Hippocampal formation (tissue), 2 donors: ENCODE data around the gene HDAC8.
A peak's percentile ranks its signal among the peaks of the same experiment; 100 is the strongest.
"Not testable (repeated sequence)": the region's sequence is repeated elsewhere in the genome, so short reads cannot be mapped to it uniquely, and the experiment has no call there.

Experiments
- DNase-seq, 2 donors: peaks; one replicate each; lab custom pipeline; 2025; lab: John Stamatoyannopoulos, UW

The HDAC8 gene

GRCh38 chrX:72373136-72373535 is 199.5 kb downstream of the HDAC8 start:
- no peak for DNase-seq

GRCh38 chrX:72372735-72373134 is 199.9 kb downstream of the HDAC8 start:
- DNase-seq: no peak

GRCh38 chrX:72371405-72371804 is 201.2 kb downstream of the HDAC8 start:
- DNase-seq: no peak

DNA sequence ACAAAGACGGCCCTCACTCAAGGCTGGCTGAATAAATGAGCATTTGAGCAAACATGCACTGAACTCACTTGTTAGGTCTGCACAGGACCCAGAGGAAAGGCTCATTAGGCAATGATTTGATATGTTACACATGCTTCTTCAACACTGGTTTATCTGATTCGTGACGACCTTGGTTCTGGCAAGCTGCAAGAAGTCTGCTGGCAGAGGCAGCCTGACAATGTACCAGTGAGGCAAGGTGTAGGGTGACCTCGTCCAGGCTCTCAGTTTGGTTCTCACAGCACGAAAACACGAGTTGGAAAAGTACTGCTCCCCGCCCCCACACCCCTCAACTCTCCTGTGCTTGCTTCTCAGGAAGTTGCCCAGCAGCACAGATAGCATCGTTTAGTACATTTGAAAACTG is 203.8 kb downstream of the HDAC8 start:
- DNase-seq: no peak

DNA sequence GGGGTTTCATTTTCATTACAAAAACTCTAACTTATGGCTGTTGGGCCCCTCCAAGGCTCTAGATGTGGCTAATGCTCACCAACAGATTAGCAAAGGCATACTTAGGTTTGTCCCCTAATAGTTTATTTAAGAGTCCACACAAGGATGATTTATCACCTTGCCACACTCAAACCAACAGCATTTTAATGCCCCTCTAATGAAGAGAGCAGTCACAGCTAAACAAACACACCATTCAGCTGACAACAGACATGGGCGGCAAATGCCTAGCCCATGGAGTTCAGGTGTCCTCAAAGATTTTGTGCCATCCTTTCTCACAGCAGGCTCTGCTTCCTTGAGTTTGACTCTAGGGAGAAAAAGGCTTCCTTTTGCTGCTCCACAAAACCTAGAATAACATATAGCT is 205.1 kb downstream of the HDAC8 start:
- no peak for DNase-seq

GRCh38 chrX:72366701-72367454 is 205.8 kb downstream of the HDAC8 start:
- DNase-seq: peak in 1 of 2 donors; percentile 3

- DNase-seq: no peak
Observed at GRCh38 chrX:72366178-72366577, 206.5 kb downstream of the HDAC8 start.

DNA sequence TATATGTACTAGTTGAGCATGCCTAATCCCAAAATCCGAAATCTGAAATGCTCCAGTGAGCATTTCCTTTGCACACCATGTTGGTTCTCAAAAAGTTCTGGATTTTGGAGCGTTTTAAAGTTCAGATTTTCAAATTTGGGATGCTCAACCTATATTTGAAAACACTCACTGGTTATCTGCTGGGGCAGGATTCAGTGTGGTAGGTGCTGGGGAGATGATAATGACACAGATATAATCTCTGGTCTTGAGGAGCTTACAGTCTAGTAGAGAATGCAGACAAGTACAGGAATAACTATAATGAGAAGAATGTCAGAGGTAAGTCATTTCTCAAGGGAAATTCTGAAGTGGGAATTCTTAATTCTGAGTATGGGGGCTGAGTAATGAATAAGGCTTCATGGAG is 207.5 kb downstream of the HDAC8 start:
- no peak for DNase-seq

DNA sequence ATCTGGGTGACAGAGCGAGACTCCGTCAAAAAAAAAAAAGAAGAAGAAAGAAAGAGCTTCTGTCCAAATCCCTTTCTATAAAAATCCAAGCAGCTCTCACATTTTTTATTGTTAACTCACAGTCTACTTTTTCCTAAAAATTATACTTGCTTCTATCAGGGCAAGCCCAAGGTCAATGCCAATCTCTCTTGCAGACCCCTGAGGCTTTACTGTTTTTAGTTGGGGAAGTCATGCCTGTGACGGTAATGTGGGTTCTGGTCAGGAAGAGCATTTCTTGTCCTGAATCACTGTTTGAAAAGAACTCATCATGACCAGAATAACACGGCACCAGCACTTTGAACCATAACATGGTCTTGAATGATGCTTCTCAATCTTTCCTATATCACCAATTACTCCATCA is 212.3 kb downstream of the HDAC8 start:
- no peak for DNase-seq

DNA sequence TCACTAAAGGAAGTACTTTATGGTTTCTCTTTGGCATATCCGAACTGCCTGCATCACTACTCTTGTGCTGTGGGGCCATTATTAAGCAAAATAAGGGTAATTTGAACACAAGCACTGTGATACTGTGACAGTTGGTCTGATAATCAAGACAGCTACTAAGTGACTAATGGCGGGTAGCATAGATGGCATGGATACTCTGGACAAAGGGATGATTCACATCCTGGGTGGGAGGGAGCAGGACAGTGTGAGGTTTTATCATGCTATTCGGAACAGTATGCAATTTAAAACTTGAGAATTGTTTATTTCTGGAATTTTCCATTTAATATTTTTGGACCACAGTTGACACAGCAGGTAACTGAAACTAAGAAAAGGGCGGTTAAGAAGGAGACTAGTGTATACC is 214.3 kb downstream of the HDAC8 start:
- no peak for DNase-seq

- no peak for DNase-seq
Observed at GRCh38 chrX:72352786-72353185, 219.9 kb downstream of the HDAC8 start.

DNA sequence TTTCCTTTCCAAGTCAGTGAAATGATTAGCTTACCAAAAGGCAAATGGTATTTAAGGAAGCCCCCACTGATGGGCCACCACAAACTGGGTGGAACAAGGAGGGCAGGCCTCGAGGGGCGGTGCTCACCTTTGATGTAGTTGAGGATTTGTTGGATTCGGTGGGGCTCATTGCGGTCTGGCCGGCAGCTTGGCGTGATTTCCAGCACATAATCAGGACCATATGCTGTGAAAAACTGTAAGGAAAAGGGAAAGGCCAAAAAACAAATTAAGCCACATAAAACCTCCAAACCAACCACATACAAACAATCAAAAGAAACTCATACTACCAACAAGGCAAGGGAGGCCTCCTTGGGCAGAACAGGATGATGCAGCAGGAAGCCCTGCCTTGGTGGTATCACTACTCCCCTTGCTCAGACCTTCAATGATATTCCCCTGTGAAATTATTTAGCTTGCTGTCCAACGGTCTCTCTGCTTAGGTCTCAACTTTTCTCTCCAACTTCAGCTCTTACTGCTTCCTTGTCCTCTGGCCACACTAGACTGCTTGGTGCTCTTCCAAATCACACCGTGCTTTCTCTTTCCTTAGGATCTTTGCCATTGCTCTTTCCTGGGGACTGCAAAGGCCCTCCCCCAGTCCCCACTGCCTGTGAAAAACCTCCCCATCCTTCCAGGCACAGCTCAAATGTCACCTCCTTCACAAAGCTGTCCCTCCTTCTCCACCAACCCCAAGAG is 220.9 kb downstream of the HDAC8 start:
- DNase-seq: no peak

- no peak for DNase-seq
Observed at GRCh38 chrX:72349190-72349589, 223.5 kb downstream of the HDAC8 start.

DNA sequence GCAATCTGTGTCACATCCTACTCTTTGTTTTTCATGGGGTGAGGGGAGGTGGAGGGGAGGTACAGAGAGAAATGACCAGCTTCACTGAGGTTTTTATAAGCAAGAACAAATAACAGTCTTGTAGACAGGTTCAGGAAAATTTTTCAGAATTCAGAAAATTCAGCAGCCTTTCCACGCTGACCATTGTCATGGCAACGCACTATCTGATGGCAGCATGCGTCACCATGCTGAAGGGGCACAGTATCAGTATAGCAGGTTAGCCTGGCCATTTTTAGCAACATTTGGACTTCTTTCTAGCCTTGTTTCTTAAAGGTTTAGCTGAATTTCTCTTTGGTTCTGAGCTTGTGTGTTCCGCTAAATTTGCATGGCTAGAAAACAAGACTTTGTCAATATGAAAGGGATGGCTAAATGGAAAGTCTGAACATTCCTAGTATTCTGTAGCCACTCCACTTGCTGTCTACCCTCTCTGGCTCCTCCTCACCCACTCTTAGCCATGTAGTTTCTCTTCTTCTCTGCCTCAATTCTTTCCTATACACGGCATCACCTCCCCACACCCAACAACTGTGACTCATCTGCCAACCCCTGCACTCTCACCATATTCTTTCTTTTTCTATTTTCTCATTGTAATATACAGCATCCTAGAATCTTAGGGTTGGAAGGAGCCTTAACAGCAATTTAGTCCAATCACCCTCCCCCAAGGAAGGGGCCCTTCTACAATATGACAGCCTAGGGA is 224.2 kb downstream of the HDAC8 start:
- no peak for DNase-seq

DNA sequence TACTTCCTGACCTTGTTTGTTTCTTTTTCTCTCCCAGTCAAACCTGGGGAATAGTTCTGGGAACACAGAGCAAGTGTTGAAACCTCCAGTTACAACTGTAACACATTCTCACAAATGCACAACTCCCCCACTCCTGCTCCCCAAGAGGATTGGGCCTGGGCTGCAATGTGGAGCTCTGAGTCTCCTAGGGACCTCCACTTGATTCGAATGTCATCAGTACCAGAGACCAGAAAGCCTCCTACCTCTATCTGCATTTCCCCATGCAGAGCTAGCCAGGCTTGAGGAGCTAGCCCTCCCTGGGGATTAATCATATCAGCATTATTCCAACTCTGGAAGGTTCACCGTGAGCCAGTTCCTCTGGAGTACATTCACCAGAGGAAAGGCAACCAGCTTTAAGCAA is 225.3 kb downstream of the HDAC8 start:
- DNase-seq: no peak

DNA sequence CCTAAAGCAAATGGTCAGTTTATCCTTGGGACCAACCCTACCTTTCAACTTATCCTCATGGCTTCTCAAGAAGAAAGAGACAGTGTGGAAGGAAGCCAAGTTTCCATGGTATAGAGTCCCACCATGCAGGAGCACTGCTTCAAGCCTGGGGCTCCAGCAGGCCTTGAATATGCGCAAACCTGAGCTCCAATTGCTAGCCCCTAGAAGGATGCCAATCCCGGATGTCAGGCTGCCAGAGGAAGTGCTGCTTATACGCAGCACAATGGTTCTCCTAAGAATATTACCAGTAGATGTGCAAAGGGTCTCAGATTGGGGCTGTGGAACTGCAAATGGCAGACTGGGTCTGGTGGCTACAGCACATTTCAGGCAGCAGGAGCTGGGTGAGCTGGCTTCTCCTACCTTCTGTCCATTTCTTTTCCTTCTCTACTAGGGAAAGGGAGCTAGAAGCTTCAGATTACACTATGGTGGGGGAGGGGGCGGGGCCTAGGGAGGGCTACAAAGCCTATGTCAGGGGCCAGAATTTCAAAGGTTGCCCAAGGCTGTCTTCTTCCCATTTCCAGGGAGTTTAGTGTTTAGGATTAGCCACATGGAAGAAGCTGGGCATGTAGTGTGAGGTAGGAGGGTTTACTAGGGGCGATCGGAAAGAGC is 226.2 kb downstream of the HDAC8 start:
- DNase-seq: no peak

GRCh38 chrX:72340626-72341025 is 232.0 kb downstream of the HDAC8 start:
- no peak for DNase-seq

GRCh38 chrX:72340041-72340440 is 232.6 kb downstream of the HDAC8 start:
- no peak for DNase-seq

DNA sequence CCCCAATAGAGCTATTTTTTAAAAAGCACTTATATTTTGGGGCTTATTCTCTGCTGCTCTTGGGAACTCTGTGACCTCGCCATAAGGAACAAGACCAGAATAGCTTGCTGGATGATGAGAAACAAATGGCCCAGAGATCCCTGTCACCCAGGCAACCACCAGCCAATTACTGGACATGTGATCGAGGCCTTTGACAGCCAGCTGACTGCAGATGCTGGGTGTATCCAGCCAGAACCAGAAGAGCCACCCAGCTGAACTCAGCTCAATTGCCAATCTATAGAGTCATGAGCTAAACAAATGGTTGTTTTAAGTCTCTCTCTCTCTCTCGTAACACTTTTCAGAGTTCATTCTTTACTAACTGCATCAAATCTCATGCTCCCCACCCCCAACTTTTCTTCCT is 242.5 kb downstream of the HDAC8 start:
- no peak for DNase-seq

DNA sequence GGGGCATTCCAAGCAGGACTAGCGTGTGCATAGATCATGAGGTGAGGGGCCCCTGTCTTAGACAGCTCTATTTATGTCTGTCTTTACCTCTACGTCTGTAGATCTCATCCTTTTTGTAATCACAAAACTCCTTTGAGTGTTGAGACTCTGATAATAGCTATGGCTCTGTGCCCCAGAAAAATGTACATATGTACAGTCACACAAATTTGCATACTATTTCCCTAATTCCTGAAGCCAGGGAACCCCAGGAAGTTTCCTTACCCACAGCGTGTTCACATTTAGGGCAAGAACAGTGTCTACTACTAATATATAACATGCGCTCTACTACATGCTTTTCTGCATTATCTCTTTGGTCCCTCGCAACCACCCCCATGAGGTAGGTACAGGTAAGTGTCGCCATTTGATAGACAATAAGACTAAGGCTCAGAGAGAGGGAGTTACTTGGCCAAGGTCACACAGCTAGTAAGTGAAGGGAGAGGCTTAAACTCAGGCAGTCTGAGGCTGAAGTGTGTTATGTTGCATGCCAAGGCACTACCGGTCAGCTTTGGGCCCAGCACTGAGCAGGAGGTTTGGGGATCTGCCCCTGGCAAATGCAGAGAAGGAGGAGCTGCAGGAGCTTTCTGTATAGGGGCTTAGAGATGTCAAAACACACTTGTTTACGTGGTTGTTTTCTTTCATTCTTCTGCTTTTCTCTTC is 245.9 kb downstream of the HDAC8 start:
- no peak for DNase-seq

- not testable (repeated sequence) for DNase-seq
Observed at GRCh38 chrX:72319651-72320050, 253.0 kb downstream of the HDAC8 start.

DNA sequence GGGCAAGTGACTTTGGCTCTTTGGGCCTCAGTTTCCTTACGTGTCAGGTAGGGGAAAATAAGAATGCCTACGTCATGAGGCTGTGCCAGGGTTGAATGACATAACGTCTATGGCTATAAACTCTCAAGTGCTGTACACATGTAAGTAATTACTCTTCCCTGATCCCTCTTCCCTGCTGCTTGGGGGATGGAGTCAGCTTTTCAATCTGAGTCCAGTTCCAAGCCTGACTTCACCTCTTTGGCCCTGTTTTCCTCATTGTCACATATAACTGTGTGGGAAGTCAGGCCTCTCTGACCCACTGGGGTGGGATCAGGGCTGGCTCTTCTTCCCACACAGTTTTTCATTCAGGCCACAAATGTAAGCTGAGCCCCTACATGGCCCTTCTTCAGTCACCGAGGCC is 255.5 kb downstream of the HDAC8 start:
- DNase-seq: no peak
